AG20443 (cell line): ENCODE measurements around the gene SLC23A2.
"Not testable (repeated sequence)": the region's sequence is repeated elsewhere in the genome, so short reads cannot be mapped to it uniquely, and the experiment has no call there.

ENCODE experiments used
- DNase-seq: peaks from one replicate; pipeline ENCODE4 v3.0.0; 2012; ENCODE audit warnings: low spot score, mixed read lengths

The SLC23A2 gene

DNA sequence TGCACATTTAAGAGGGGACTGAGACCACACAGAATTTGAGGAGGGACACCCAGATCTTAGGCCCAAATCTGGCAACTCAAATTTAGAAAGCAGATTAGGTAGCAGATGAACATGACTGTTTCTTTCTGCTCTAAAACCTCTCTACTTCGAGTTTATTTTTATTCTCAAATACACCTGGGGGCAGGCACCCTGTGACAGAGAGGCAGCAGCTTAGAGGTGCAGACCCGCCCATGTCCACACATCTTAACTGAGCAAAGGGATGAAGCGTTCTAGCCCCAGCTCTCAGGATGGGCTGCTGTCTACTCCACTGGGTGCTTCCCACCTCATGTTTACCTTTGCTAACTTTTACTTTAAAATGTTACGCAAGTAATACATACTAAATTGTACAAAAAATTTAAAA is 125.0 kb downstream of the SLC23A2 start:
- no peak for DNase-seq

DNA sequence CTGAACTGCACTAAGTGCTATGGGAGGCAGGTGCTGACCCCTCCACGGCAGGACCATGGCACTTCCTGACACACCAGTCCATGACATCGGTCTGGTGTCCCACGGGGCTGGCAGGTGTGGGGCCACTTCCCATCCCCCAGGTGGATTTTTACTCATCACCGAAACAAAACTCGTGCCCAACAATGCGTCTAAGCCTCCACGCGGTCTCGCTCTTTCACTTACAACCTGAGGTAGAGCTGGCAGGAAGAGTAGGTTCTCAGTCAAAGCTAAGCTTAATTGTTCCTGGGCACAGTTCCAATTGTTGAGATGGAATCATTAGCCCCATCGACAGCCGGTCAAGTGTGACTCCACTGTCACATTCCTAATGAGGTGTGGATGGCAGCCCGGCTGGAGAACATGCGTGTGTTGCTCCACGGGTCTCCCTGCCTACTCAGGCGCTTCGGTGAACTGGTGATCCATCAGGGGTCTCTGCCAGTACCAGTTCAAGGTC is 125.7 kb downstream of the SLC23A2 start:
- DNase-seq, result no peak

DNA sequence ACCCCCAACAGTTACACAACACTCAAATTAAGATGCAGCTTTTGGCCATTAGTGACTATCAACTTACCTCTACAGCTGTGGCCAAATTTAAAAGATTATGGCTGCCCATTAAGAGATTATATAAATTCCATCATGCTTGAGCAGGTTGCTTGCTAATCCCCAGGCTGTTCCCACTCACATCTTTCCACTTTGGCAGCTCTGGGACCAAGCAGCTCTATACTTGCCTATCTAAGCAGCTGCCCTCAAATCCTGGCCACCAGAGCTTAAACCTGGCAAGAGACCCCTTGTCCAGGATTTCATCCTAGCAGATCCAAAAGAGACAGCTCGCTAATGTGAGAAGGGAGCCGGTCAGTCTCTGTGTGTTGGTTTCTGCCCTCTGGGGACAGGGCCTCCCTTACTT is 127.9 kb downstream of the SLC23A2 start:
- DNase-seq, result no peak

DNA sequence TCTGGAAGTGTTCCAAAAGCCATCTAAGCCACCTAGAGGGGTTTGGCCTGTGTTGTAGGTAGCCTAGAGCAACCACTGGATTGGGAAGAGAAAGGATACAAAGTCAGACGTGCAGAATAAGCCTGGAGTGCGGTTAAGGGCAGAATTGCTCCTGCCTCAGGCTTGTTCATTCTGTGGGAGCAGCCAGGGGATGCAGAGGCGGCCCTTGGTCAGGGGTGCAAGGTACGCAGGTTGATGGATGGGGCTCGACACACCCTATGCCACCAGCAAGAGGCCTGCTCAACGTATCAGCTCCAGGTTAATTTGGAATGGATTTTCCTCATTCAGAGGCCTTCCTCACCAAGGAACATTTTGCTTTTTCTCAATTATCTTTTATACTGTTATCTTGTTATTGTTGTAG is 129.8 kb downstream of the SLC23A2 start:
- DNase-seq, result no peak

DNA sequence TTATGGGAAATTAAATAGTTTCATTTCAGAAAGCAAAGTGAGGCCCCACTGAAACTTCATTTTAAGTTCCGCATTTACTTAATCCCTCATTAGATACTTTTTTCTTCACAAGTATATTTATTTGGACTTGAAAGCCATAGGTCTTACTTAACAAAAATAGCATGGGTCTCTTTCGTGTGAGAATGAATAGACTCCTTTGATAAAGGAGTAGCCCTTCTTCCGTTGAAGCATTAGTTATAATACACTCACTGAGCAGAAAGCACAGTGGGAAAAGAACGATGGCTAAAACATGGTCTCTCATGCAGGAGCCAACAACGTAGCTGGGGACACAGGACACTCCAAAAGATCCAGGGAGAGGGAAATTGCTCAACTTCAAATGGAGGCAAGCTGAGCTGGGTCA is 130.4 kb downstream of the SLC23A2 start:
- no peak for DNase-seq

DNA sequence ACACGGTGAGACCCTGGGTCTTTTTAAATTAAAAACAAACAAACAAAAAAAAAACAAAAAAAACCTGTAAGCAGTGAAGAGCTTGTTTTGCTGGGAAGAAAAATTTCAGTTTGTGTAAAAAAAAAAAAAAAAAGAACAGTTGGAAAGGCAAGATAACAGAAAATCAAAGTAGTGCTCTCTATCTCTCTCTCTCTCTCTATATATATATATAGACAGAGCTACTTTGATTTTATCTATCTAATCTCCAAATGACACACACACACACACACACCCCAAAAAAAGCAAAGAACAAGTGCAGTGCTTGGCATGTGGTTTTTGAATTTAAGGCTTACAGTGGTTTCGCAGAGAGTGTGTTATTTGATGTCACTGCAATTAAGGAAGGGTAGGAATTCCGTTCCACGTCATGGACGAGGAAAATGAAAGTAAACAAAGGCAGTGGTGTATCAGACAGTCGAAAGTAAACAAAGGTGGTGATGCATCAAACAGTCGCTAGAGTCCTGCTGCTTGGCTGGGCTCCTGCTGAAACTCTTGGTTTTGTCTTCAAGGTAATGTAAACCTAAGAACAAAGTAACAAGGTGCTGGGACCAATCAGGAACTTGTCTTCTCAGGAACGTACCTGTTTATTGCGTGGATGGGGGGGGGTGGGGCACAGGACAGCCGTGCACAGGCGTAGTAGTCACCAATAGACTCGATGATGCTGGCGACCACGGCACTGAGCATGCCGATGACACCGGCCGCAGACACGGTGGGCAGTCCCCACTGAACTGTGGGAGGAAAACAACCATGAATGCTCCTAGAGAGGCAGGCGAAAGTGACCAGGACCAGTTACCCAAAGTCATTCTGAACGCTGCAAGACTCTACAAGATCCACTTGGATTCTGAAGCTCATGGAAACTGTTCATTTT is 131.8 kb downstream of the SLC23A2 start:
- no peak for DNase-seq

DNA sequence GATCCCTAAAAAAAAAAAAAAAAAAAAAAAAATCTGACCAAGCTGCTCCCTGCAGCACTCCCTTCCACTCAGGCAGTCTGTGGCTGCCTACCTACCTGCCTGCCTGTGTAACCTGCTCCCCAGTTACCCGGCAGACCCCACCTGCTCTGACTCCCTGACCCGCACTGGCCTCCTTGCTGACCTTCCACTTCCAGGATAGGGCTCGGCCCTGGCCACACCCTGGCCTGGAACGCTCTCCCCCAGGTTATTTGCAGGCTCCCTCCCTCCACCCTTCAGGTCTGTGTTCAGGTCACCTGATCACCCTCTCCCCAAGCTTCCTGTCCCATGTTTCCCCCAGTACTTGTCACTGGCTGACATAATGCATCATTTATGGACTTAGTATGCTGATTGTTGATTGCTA is 134.3 kb downstream of the SLC23A2 start:
- DNase-seq, result no peak

DNA sequence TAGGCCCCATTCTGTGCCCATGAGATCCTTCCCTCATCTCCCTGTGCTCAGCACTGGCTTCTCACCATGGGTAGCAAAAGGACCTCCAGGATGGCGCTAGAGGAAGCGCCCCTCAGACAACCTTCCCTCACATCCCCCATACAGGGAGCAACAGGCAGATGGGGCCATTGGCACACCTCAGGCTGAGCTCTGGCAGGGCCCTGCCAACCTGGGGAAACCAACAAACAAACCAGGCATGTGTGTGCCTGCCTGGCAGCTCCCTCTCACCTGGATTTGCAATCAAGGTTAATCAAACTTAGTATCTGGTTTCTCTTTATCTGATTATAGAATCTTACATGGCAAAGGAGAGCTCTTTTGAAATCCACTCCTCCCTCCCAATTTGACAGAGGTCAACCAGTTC is 134.9 kb downstream of the SLC23A2 start:
- DNase-seq, result no peak

DNA sequence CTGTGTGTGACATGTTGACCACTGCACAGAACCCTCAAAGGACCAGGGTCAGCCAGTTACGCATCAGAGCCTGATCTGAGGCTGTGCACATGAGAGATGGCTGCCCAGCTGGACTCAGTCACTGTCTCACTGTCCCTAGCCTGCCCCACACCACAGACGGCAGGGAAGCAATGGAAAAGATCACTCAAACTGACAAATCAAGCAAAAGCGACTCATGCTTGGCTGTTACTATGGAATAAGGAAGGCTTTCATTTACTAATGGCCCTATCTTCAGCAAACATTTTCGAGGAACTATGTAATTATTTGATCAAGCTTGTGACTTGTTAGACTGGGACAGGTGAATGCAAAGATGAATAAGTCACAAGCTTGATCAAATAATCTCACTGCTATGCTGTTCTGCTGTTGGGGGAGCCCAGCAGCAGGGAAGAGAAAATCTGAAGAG is 137.0 kb downstream of the SLC23A2 start:
- no peak for DNase-seq

DNA sequence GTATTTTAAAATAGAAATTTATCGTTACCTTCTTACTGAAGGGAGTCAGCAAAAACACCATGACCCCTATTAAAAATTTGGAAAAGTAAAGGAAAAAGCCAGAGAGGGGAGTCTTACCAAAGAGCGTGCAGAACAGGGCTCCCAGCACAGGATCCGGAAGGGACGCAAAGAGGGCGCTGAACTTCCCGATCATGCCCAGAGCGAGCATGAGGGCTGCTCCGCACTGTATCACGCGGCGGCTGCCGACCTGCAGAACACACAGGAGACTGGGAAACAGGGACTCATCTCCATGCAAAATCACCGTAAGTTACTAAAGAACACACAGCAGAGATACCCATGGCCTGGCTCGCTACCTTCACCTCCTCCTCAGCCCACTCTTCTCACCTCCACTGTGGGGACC is 138.6 kb downstream of the SLC23A2 start:
- DNase-seq, result no peak

DNA sequence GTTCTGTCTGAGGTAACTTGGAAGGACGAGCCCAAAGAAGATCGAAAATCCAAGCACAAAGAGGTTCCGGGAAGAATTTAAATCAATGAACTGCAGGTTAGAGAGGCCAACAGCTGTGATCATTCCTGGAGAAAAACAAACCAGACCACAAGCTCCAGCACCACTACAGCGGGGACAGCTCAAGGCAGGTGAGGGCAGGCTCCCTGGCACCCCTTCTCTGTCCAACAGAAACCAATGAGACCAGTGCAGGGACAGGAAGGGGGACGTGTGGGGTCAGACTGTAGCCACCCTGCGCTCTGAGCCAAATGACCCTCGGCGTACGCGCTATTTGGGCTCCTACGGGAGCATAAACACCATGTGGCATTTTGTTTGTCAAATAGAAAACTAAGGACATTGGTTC is 139.3 kb downstream of the SLC23A2 start:
- no peak for DNase-seq

DNA sequence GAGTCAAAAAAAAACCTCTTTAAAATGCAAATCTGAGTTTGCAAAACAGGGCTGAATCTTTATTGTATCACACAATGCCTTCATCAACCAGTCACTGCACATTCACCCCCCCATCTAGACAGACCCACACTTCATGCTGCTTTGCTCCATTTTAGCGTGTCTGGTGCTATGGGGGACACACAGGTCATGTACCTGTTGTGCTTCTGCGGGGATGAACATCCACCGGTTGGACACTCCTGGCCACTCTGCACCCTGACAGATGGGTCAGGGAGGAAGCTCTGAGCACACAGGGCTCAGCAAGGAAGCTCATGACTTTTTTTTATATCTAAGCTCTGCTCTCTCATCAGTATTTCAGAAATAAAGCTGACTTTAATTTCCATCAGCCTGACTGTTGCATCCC is 143.3 kb downstream of the SLC23A2 start:
- no peak for DNase-seq

DNA sequence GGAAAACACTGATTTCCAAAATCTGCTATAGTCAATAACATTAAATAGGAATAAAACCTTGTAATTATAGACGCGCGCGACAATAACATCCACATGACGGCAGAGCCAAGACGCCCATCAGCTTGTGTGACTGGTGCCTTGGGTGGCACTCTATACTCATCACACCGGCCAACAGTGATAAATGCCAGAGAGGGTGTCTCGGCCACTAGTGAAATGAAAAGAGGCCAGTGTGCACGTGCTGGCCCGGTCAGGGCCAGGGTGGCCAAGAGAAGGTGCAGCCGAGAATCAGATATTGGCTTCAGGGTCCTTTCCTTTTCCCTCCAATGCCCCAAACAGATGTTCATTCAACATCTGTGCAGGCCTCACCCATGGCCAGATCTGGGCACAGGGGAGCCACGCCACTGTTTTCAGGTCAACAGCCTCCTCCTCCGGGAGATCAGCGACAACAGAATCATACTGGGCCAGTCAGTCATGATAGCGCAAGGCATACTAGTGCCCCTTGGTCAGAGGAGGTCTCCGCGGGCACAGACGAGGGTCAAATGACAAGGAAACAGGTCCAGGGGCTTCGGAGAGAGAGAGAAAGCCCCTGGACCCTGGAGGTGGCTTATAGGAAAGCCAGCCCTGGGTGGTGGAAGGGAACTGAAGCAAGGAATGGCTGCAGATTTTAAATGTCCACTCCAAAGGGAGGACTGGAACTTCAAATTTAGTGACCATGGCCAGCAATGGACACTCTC is 145.1 kb downstream of the SLC23A2 start:
- DNase-seq, result no peak

DNA sequence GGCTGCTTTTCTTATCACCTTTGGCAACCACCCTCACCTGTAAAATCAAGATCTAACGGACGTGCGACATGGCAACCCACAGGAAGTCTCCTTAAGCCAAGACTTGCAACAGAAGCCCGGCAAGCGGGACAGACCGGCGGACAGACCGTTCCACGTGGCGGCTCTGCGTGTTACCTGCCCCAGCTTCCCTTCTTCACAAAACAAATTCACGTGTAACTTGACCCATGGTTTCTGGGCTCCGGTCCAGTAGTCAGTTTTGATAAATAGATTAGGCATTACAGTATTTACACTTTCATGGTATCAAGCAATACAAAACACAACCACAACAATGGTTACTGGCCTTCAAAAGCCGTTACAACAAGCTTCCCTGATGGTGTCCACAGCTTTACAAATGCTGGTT is 145.8 kb downstream of the SLC23A2 start:
- no peak for DNase-seq

DNA sequence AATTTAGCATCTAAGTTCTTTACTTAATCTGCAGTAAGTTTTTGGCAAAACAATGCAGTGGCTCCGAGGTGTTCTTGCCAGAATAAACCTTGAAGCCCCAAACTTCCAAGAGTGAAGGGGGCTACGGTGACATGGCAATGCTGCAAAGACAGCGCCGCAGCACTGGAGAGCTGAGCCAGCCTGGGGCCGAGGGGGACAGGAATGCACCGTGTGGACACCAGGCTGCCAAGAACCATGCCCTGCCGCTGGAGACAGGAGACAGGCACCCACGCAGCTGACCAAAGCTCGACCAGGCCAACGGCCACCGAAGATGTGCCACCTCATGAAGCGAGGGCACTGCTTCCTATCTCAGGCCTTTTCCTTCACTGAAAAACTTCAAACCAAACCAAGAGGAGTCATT is 146.2 kb downstream of the SLC23A2 start:
- DNase-seq, result no peak

DNA sequence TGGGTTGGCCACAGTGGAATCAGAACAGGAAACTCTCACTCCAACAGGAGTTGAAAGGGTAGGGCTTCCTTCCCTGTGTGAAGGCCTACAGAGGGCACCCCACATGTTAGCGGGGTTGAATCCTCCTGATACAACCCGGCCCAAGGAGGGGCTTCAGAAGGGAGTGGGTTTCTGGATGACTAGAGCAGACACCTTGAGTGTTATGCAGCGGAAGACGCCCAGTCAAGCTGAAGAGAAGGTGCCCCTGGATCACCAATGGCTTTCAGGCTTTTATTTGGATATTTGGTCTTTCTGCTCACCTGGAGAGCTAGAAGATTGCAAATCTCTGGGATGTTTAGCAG is 146.8 kb downstream of the SLC23A2 start:
- DNase-seq, result no peak

DNA sequence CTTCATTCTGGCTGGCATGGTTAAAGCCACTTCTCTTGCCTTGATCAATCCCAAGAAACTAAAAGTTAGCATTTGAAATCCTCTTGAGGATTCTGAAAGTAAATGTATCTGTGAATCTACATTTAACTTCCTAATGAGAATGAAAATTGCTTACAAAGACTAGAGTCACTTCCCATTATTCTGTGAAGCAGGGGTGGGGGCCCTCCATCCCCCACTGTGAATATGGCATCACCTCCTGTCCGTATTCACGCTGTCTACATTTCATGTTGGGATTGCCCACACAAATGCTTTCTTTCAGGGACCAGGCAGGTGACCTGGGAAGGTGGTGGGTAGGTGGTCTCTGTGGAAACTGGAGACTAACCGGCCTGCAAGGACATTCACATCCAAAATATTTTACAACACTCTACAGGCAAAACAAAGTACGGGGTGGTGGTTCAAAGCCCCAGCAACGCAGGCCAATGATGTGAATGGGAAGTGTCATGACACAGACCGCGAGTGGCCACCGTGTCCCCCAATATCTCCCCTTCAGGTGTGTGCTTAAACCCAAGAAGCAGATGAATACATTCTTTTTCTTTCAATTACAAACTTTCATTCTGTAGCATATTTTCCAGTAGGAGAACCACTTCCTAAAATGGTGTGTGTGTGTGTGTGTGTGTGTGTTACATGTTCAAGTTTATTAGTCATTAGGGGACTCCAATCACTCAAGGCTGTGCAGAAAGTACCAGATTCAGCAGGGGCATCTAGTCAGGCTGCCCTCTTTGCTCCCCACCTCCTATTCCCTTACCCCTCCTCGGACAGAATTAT is 147.4 kb downstream of the SLC23A2 start:
- no peak for DNase-seq

DNA sequence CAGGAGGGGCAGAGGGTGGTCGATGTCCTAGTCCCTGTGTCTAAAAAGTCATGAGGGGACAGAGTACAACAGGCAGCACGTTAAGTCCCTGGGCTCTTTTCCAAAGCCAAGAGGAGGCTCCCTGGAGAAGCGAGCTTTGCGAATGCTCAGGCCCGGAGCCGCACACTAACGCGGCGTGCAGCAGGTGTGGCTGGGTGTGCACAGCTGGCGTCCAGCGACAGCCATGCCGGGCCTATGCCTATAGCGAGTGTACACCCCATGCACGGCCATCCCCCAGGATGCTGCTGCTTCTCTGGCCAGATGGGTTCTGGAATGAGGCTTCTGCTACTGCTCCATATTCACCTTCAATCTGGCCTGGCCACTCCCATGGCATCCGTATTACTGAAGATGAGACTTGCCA is 148.3 kb downstream of the SLC23A2 start:
- DNase-seq, result no peak

DNA sequence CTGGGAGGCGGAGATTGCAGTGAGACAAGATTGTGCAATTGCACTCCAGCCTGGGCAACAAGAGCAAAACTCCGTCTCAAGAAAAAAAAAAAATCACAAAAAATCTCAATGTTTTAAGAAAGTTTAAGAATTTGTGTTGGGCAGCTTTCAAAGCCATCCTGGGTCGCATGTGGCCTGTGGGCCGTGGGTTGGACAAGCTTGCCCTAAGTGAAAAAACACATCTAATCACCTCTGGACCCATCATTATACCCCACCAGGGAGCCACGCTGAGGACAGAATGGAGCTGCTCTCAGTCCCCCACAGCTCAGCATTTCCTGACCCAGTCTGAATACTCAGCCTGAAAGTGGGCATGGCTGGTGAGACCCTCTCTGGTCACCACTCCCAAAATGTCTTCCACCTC is 150.3 kb downstream of the SLC23A2 start:
- DNase-seq, result no peak

DNA sequence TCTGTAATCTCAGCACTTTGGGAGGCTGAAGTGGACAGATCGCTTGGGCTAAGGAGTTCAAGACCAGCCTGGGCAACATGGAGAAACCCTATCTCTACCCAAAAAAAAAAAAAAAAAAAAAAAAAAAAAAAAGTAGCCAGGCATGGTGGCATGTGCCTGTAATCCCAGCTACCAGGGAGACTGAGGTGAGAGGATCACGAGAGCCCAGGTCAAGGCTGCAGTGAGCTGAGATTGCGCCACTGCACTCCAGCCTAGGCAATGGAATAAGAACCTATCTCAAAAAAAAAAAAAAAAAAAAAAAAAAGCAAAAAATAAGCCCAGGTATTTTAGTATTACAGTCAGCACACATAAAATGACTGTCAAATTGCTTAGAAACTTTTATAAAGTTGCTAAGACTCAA is 152.5 kb downstream of the SLC23A2 start:
- not testable (repeated sequence) for DNase-seq

DNA sequence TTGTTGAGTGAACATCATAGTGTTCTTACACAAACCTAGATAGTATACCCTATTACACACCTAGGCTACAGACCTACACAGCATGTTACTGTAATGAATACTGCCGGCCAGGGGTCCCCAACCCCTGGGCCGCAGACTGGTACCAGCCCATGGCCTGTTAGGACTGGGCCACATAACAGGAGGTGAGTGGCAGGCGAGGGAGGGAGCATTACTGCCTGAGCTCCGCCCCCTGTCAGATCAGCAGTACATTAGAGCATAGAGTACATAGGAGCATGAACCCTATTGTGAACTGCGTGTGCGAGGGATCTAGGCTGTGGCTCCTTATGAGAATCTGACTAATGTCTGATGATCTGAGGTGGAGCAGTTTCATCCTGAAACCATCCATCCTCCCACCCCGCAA is 153.3 kb downstream of the SLC23A2 start:
- no peak for DNase-seq

DNA sequence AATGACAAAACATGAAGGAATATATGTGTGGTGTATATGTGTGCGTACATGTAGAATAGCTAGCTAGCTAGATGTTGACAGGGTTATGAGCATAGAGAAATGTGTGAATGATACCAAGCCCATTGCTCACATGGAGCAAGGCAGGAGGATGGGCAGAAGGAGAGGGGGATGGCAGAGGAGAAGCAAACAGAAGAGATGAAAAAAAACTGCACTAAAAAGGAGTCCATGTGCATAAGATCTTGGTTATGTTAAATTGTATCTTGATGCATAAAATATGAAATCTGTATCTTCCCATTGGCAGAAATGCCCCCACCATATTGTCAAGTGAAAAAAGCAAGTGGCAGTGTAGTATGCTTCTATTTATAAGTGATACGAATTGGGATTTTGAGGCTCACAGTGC is 154.5 kb downstream of the SLC23A2 start:
- DNase-seq, result no peak
